Hepatocyte (in vitro differentiated cells): ENCODE data around the gene BLOC1S6. TPM values are rescaled to one million over a fixed set of nuclear protein-coding genes. Genes with fewer than 3 reads are reported as not detected.

Experiments used
- DNase-seq: peaks from one replicate; pipeline ENCODE4 v3.0.0-alpha.2; 2016; ENCODE audit warnings: low spot score
- H2AFZ ChIP-seq: fragments of 200-600 bp; sonication (generic); 2 replicates; pipeline ENCODE4 v1.6.0; 2016; ENCODE audit warnings: antibody characterized with exemption, mild to moderate bottlenecking
- H3K27ac ChIP-seq: fragments of 200-600 bp; sonication (generic); 2 replicates; pipeline ENCODE4 v1.5.1; 2016; ENCODE audit warnings: mild to moderate bottlenecking
- H3K27me3 ChIP-seq: fragments of 200-600 bp; sonication (generic); 2 replicates; pipeline ENCODE4 v1.6.1; 2016
- H3K36me3 ChIP-seq: fragments of 200-600 bp; sonication (generic); replicated peaks from 2 replicates; pipeline ENCODE4 v1.5.1; 2016; ENCODE audit warnings: low read depth; ENCODE audit not compliant: insufficient read depth
- H3K4me1 ChIP-seq: fragments of 200-600 bp; sonication (generic); 2 replicates; pipeline ENCODE4 v1.5.1; 2016; ENCODE audit warnings: mild to moderate bottlenecking, moderate library complexity; ENCODE audit not compliant: insufficient read depth
- H3K4me2 ChIP-seq: fragments of 200-600 bp; sonication (generic); 2 replicates; pipeline ENCODE4 v1.6.0; 2016
- H3K4me3 ChIP-seq: fragments of 200-600 bp; sonication (generic); 2 replicates; pipeline ENCODE4 v1.5.1; 2016; ENCODE audit warnings: mild to moderate bottlenecking
- H3K79me2 ChIP-seq: fragments of 200-600 bp; sonication (generic); 2 replicates; pipeline ENCODE4 v1.6.0; 2017; ENCODE audit warnings: mild to moderate bottlenecking
- H3K9me2 ChIP-seq: fragments of 200-600 bp; sonication (generic); replicated peaks from 2 replicates; pipeline ENCODE4 v1.6.0; 2017; ENCODE audit warnings: mild to moderate bottlenecking; ENCODE audit not compliant: insufficient read depth
- H3K9me3 ChIP-seq: fragments of 200-600 bp; sonication (generic); 2 replicates; pipeline ENCODE4 v1.5.1; 2016; ENCODE audit warnings: low read depth, mild to moderate bottlenecking
- H4K20me1 ChIP-seq: fragments of 200-600 bp; sonication (generic); 2 replicates; pipeline ENCODE4 v1.6.0; 2016; ENCODE audit warnings: mild to moderate bottlenecking; ENCODE audit not compliant: insufficient read depth, poor library complexity, severe bottlenecking
- CTCF ChIP-seq: fragments of 200-600 bp; sonication (generic); IDR thresholded peaks from 2 replicates; pipeline ENCODE4 v1.5.1; 2016; ENCODE audit warnings: antibody characterized with exemption, mild to moderate bottlenecking; ENCODE audit not compliant: poor library complexity
- EZH2 ChIP-seq: fragments of 200-600 bp; sonication (generic); IDR thresholded peaks from 2 replicates; pipeline ENCODE4 v1.6.1; 2016; ENCODE audit warnings: antibody characterized with exemption, mild to moderate bottlenecking, borderline replicate concordance
- EZH2phosphoT487 ChIP-seq: fragments of 200-600 bp; sonication (generic); IDR thresholded peaks from one replicate; pipeline ENCODE4 v1.6.1; 2018; ENCODE audit warnings: antibody characterized with exemption, mild to moderate bottlenecking, low read depth, moderate library complexity; ENCODE audit not compliant: unreplicated experiment, severe bottlenecking
- WGBS: methylation state at CpG from one replicate; pipeline ENCODE4 v1.1.6; 2016; ENCODE audit warnings: low lambda C conversion rate; ENCODE audit errors: missing lambda C conversion rate; 5-methylcytosine and 5-hydroxymethylcytosine counted together
- polyA plus RNA-seq: library from polyadenylated mRNA; unstranded; fragments of >200 nt; fragmentation: Nextera tagmentation; extraction: Ambion mirVana; gene quantifications from 2 replicates; pipeline ENCODE4 v1.2.1, GENCODE V29; 2016
- total RNA-seq: library from RNA; depleted of rRNA; stranded (reverse); fragments of >200 nt; gene quantifications from 2 replicates; pipeline ENCODE4 v1.2.3, GENCODE V29; 2014

The BLOC1S6 gene
- total and polyA plus RNA-seq, 2 experiments from 2014 or later = 24.7 to 62.3 TPM

DNA sequence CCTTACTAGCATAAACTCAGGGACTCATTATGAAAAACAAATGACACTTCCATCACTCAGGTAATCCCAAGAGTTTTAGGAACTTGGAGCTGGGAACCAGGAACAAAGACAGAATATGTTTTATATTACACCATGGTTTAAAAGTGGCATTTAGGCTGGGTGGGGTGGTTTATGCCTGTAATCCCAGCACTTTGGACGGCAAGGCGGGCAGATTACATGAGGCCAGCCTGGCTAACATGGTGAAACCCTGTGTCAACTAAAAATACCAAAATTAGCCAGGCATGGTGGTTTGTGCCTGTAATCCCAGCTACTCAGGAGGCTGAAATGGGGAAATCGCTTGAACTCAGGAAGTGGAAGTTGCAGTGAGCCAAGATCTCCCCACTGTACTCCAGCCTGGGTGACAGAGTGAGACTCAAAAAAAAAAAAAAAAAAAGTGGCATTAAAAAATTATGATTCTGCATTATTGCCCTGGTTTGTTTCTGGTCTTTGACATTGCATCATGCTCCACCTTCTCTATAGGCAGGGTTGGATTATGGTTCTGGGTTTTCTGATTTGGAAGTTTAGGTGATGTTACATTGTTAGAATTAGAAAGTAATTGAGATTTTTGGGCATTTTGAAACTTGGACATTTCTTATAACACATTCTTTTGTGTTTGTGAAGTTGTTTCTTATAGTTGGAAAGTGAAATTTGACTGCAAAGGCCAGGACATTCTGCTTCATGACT lies 66.7 kb downstream of the BLOC1S6 start:
- no peaks in the 10 kb centered on the region for H3K9me2 ChIP-seq
- no peak for DNase-seq
- H2AFZ ChIP-seq = no peak overlapping the region
- peaks cover 33% of the 10 kb centered on the region for H3K79me2 ChIP-seq
- 94% methylated on average over 3 of the region's 3 CpGs for WGBS
- H3K27ac ChIP-seq = no peak overlapping the region
- H3K4me3 ChIP-seq = no peak overlapping the region
- H3K36me3 ChIP-seq = no peaks in the 10 kb centered on the region
- no peaks in the 10 kb centered on the region for H3K27me3 ChIP-seq
- H3K4me1 ChIP-seq = peaks cover 20% of the 10 kb centered on the region
- H3K4me2 ChIP-seq = no peak overlapping the region
- no peaks in the 10 kb centered on the region for H4K20me1 ChIP-seq
- no peaks in the 10 kb centered on the region for H3K9me3 ChIP-seq
- no peak for TF ChIP-seq EZH2
- no peak for TF ChIP-seq CTCF
- TF ChIP-seq EZH2phosphoT487 = no peak

DNA sequence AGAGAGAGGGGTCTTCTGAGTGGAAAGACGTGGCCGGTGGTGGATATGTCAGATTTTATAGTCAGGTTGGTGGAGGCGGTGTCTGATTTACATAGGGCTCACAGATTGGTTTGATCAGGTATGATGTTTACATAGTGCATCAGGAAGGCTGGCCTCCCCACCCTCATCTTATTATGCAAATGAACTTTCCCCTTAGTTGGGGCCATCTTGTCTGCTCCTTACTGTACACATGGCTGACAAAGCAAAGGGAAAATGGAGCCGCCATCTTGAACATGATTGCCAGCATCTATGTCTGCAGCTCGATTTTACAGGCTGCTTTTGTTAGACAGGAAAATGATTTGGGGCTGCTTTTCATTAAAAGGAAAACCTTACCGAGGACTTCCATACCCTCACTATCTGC lies 67.6 kb downstream of the BLOC1S6 start:
- Histone ChIP-seq H3K9me3 (no peaks in the 10 kb centered on the region), H4K20me1 (no peaks in the 10 kb centered on the region), H3K4me1 (peaks cover 15% of the 10 kb centered on the region), H2AFZ (no peak overlapping the region), H3K4me2 (no peak overlapping the region), H3K27me3 (no peaks in the 10 kb centered on the region), H3K36me3 (no peaks in the 10 kb centered on the region), H3K79me2 (peaks cover 32% of the 10 kb centered on the region), H3K27ac (no peak overlapping the region), H3K9me2 (no peaks in the 10 kb centered on the region), H3K4me3 (no peak overlapping the region)
- 82% methylated on average over 6 of the region's 6 CpGs for WGBS
- no peak for DNase-seq
- no peak for TF ChIP-seq CTCF
- TF ChIP-seq EZH2 = no peak
- no peak for TF ChIP-seq EZH2phosphoT487

- Histone ChIP-seq H2AFZ (no peak overlapping the region), H3K4me1 (peaks cover 21% of the 10 kb centered on the region), H3K27me3 (no peaks in the 10 kb centered on the region), H3K36me3 (no peaks in the 10 kb centered on the region), H3K79me2 (peaks cover 25% of the 10 kb centered on the region), H4K20me1 (no peaks in the 10 kb centered on the region), H3K4me3 (no peak overlapping the region), H3K9me2 (no peaks in the 10 kb centered on the region), H3K27ac (peak overlapping the region; percentile 58), H3K9me3 (no peaks in the 10 kb centered on the region), H3K4me2 (peak overlapping the region; percentile 14)
- no peak for DNase-seq
- WGBS = 62% methylated on average over 2 of the region's 2 CpGs
- TF ChIP-seq CTCF (no peak), EZH2 (no peak), EZH2phosphoT487 (no peak)
These were observed 70.1 kb downstream of the BLOC1S6 start for GRCh38 chr15:45657254-45657653.
